IMR-90 (cell line): ENCODE data around the gene SORBS1. TPM values are rescaled to one million over a fixed set of nuclear protein-coding genes. Genes with fewer than 3 reads are reported as not detected.

Experiments
- ATAC-seq: fragments of 200-7000 bp; cut with Tn5 transposase; 2 replicates; pipeline ENCODE4 v1.9.1; 2020; ENCODE audit warnings: low read depth, mild to moderate bottlenecking, moderate library complexity
- BruUV-seq: library from RNA; stranded (reverse); fragments of 400-500 nt; replicated peaks from 2 replicates; lab custom pipeline; 2021; lab: Mats Ljungman, UMichigan
- CTCF ChIA-PET: fragments of 300-600 bp; formaldehyde crosslinking; extraction: SDS; loops from one replicate; lab custom pipeline; 2021; ENCODE audit warnings: antibody characterized with exemption; lab: Yijun Ruan, JAX
- POLR2A ChIA-PET: fragments of 300-600 bp; sonication (Branson Sonifier 250); formaldehyde crosslinking; loops from one replicate; lab custom pipeline; 2022; ENCODE audit warnings: antibody characterized with exemption; ENCODE audit not compliant: unreplicated experiment; lab: Charles Lee
- DNase-seq: peaks from one replicate; pipeline ENCODE4 v3.0.0; 2013
- H2AFZ ChIP-seq: replicated peaks from 2 replicates; pipeline ENCODE3; 2013; ENCODE audit warnings: low read length, mild to moderate bottlenecking; ENCODE audit not compliant: poor library complexity
- H2AK5ac ChIP-seq: 2 replicates; pipeline ENCODE4 v1.6.1; 2013; ENCODE audit warnings: low read depth, low read length, inconsistent platforms
- H2AK9ac ChIP-seq: replicated peaks from 2 replicates; pipeline ENCODE3; 2013; ENCODE audit warnings: mild to moderate bottlenecking, low read depth, low read length, moderate library complexity; ENCODE audit not compliant: poor library complexity
- H2BK120ac ChIP-seq: 2 replicates; pipeline ENCODE4 v1.6.1; 2013; ENCODE audit warnings: low read depth, low read length, inconsistent platforms
- H2BK15ac ChIP-seq: 3 replicates; pipeline ENCODE4 v1.6.1; 2013; ENCODE audit warnings: low read depth, low read length, inconsistent platforms
- H2BK20ac ChIP-seq: 2 replicates; pipeline ENCODE4 v1.6.1; 2013; ENCODE audit warnings: low read depth, mild to moderate bottlenecking, inconsistent platforms, low read length, moderate library complexity
- H2BK5ac ChIP-seq: 2 replicates; pipeline ENCODE4 v1.6.1; 2013; ENCODE audit warnings: mild to moderate bottlenecking, low read depth, low read length, inconsistent platforms; ENCODE audit not compliant: poor library complexity, severe bottlenecking
- H3K14ac ChIP-seq: replicated peaks from 2 replicates; pipeline ENCODE4 v1.6.1; 2013; ENCODE audit warnings: low read depth, low read length, inconsistent platforms
- H3K18ac ChIP-seq: 2 replicates; pipeline ENCODE4 v1.6.1; 2013; ENCODE audit warnings: low read depth, low read length, control low read depth
- H3K23ac ChIP-seq: 2 replicates; pipeline ENCODE4 v1.6.1; 2013; ENCODE audit warnings: low read depth, low read length, inconsistent platforms
- H3K27ac ChIP-seq: 2 replicates; pipeline ENCODE4 v1.5.1; 2013; ENCODE audit warnings: mild to moderate bottlenecking, control low read depth, low read length; ENCODE audit not compliant: insufficient read depth
- H3K27me3 ChIP-seq: 2 replicates; pipeline ENCODE4 v1.6.1; 2013; ENCODE audit warnings: low read length; ENCODE audit not compliant: control insufficient read depth, insufficient read depth
- H3K36me3 ChIP-seq: 2 replicates; pipeline ENCODE4 v1.6.1; 2013; ENCODE audit warnings: low read length, mixed read lengths; ENCODE audit not compliant: control insufficient read depth, insufficient read depth
- H3K4ac ChIP-seq: 2 replicates; pipeline ENCODE4 v1.6.1; 2013; ENCODE audit warnings: low read depth, low read length, inconsistent platforms
- H3K4me1 ChIP-seq: 2 replicates; pipeline ENCODE4 v1.6.1; 2013; ENCODE audit warnings: low read length, mixed read lengths; ENCODE audit not compliant: control insufficient read depth, insufficient read depth
- H3K4me2 ChIP-seq: 2 replicates; pipeline ENCODE4 v1.6.1; 2013; ENCODE audit warnings: low read depth, mild to moderate bottlenecking, control low read depth, low read length, moderate library complexity
- H3K4me3 ChIP-seq: 2 replicates; pipeline ENCODE4 v1.5.1; 2013; ENCODE audit warnings: low read depth, mild to moderate bottlenecking, control low read depth, low read length, moderate library complexity; ENCODE audit not compliant: insufficient read depth
- H3K56ac ChIP-seq: 2 replicates; pipeline ENCODE4 v1.6.1; 2013; ENCODE audit warnings: low read length, inconsistent platforms; ENCODE audit not compliant: insufficient read depth; ENCODE audit errors: extremely low read depth
- H3K79me1 ChIP-seq, 2 experiments: 2 replicates each; pipeline ENCODE4 v1.6.1; 2013; ENCODE audit warnings: low read length in 2 of 2, inconsistent platforms in 1 of 2, low read depth in 1 of 2
- H3K9ac ChIP-seq: 2 replicates; pipeline ENCODE4 v1.6.1; 2013; ENCODE audit warnings: low read depth, low read length, control low read depth
- H3K9me1 ChIP-seq: 2 replicates; pipeline ENCODE4 v1.6.1; 2013; ENCODE audit warnings: low read length, inconsistent platforms; ENCODE audit not compliant: insufficient read depth
- H3K9me3 ChIP-seq: 2 replicates; pipeline ENCODE4 v1.6.1; 2013; ENCODE audit warnings: low read length; ENCODE audit not compliant: control insufficient read depth, insufficient read depth
- H4K20me1 ChIP-seq: 2 replicates; pipeline ENCODE4 v1.6.1; 2013; ENCODE audit warnings: low read length, inconsistent platforms; ENCODE audit not compliant: insufficient read depth
- H4K5ac ChIP-seq: 2 replicates; pipeline ENCODE4 v1.6.1; 2013; ENCODE audit warnings: mild to moderate bottlenecking, low read depth, low read length, control low read depth
- H4K8ac ChIP-seq, 2 experiments: 2 replicates each; pipeline ENCODE4 v1.6.1; 2013; ENCODE audit warnings: low read depth in 2 of 2, low read length in 2 of 2, control low read depth in 1 of 2, inconsistent platforms in 1 of 2
- H4K91ac ChIP-seq: 2 replicates; pipeline ENCODE4 v1.6.1; 2013; ENCODE audit warnings: low read depth, low read length, inconsistent platforms; ENCODE audit not compliant: insufficient read depth
- BHLHE40 ChIP-seq: fragments of 150-350 bp; IDR thresholded peaks from 2 replicates; pipeline ENCODE4 v1.6.1; 2016; ENCODE audit warnings: mild to moderate bottlenecking, low read depth, low read length
- CEBPB ChIP-seq: IDR thresholded peaks from 2 replicates; pipeline ENCODE4 v1.6.1; 2012; ENCODE audit warnings: low read depth, low read length, improper control_type of control experiment
- CHD1 ChIP-seq: IDR thresholded peaks from 2 replicates; pipeline ENCODE4 v1.6.1; 2012; ENCODE audit warnings: low read depth, low read length, improper control_type of control experiment
- FOS ChIP-seq: fragments of 150-350 bp; IDR thresholded peaks from 2 replicates; pipeline ENCODE4 v1.6.1; 2016; ENCODE audit warnings: low read depth, low read length
- MAFK ChIP-seq: IDR thresholded peaks from 2 replicates; pipeline ENCODE4 v1.6.1; 2012; ENCODE audit warnings: low read depth, low read length, improper control_type of control experiment
- MAZ ChIP-seq: IDR thresholded peaks from 2 replicates; pipeline ENCODE4 v1.6.1; 2012; ENCODE audit warnings: low read depth, mild to moderate bottlenecking, low read length, improper control_type of control experiment, moderate library complexity, borderline replicate concordance
- MXI1 ChIP-seq: IDR thresholded peaks from 2 replicates; pipeline ENCODE4 v1.6.1; 2012; ENCODE audit warnings: low read depth, mild to moderate bottlenecking, low read length, moderate library complexity, borderline replicate concordance
- NFE2L2 ChIP-seq: fragments of 150-350 bp; IDR thresholded peaks from 2 replicates; pipeline ENCODE4 v1.6.1; 2016; ENCODE audit warnings: low read depth, mild to moderate bottlenecking, low read length
- POLR2A ChIP-seq: IDR thresholded peaks from 2 replicates; pipeline ENCODE4 v1.6.1; 2012; ENCODE audit warnings: mild to moderate bottlenecking, low read depth, low read length
- RAD21 ChIP-seq: IDR thresholded peaks from 2 replicates; pipeline ENCODE4 v1.6.1; 2012; ENCODE audit warnings: low read length, improper control_type of control experiment
- RCOR1 ChIP-seq: IDR thresholded peaks from 2 replicates; pipeline ENCODE4 v1.6.1; 2012; ENCODE audit warnings: mild to moderate bottlenecking, low read length, improper control_type of control experiment; ENCODE audit not compliant: insufficient replicate concordance
- RFX5 ChIP-seq: IDR thresholded peaks from 2 replicates; pipeline ENCODE4 v1.8.0; 2012; ENCODE audit warnings: low read depth, mild to moderate bottlenecking, low read length, moderate library complexity
- SMC3 ChIP-seq: fragments of 150-350 bp; IDR thresholded peaks from 2 replicates; pipeline ENCODE4 v1.6.1; 2016; ENCODE audit warnings: low read depth, mild to moderate bottlenecking, antibody characterized with exemption, low read length, moderate library complexity
- WGBS, 2 experiments: methylation state at CpG; one replicate each; pipeline versions ENCODE4 v1.1.5 to v1.1.7; 2013; ENCODE audit warnings: missing lambda C conversion rate in 2 of 2; ENCODE audit not compliant: insufficient read length in 1 of 2; ENCODE audit errors: extremely low coverage in 2 of 2; 5-methylcytosine and 5-hydroxymethylcytosine counted together
- dilution Hi-C: fragments of 300-500 bp; cut with HindIII; formaldehyde crosslinking; loops from one replicate; pipeline ENCODE4 v1.14.3; 2018; ENCODE audit warnings: low sequenced_read_pairs; ENCODE audit not compliant: unreplicated experiment
- in situ Hi-C: fragments of 300-500 bp; cut with MboI; formaldehyde crosslinking; loops from 3 replicates; pipeline ENCODE4 v1.14.3; 2019; ENCODE audit warnings: low sequenced_read_pairs, inconsistent platforms, mixed read lengths
- intact Hi-C: fragments of 100-400 bp; cut with micrococcal nuclease; formaldehyde crosslinking; loops from 2 replicates; pipeline ENCODE4 v1.10.0; 2022
- polyA plus RNA-seq, 3 experiments: library from polyadenylated mRNA; depleted of rRNA; stranded (reverse); fragments of >200 nt; gene quantifications; 2 replicates each; pipeline ENCODE4 v1.2.3, GENCODE V29; 2012; ENCODE audit warnings: low replicate concordance in 1 of 3
- total RNA-seq: library from RNA; depleted of rRNA; stranded (reverse); fragments of >200 nt; gene quantifications from 2 replicates; pipeline ENCODE4 v1.2.3, GENCODE V29; 2012
- TF ChIP-seq, protein P1 (sequence below): fragments of 150-350 bp; IDR thresholded peaks from 2 replicates; pipeline ENCODE4 v1.6.1; 2017; ENCODE audit warnings: mild to moderate bottlenecking, antibody characterized with exemption, low read length, low read depth
- TF ChIP-seq, protein P2 (sequence below): conservative IDR thresholded peaks from 2 replicates; pipeline ENCODE4 v1.5.1; 2012; ENCODE audit warnings: mild to moderate bottlenecking, low read depth, low read length, improper control_type of control experiment
- TF ChIP-seq, protein P3 (sequence below): fragments of 150-350 bp; IDR thresholded peaks from 2 replicates; pipeline ENCODE4 v1.6.1; 2016; ENCODE audit warnings: low read depth, mild to moderate bottlenecking, low read length, moderate library complexity, borderline replicate concordance

SORBS1 gene
- total and polyA plus RNA-seq, 2 of the 4 experiments (the other 2 are of a cell fraction), result 0.18 to 0.32 TPM

DNA sequence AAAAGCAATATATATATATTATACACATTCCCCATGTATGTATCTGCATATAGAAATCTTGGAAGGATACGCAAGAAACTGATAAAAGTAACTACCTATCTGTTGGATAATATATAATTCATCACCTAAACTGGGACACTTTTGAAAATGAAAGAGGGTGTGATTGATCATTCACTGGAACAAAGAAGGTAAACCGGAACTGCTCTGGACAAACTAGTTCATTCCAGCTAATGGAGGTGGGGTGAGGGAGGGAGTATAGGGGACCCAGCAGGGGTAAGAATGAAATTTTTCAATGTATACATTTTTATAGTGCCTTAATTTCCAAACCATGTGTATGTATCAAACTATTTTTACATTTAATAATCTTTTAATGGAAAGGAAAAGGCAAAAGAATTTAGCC lies 25.6 kb downstream of the SORBS1 start:
- no TSS peak for BruUV-seq
- no peak overlapping the region for H3K23ac ChIP-seq
- intact Hi-C loops (no loop called here), in situ Hi-C loops (no loop called here), dilution Hi-C loops (no loop called here)
- no peaks in the 10 kb centered on the region for H3K27me3 ChIP-seq
- ATAC-seq (no peak), DNase-seq (no peak)
- no peak overlapping the region for H3K4ac ChIP-seq
- H3K4me2 ChIP-seq, result no peak overlapping the region
- POLR2A ChIA-PET, result no interaction called here
- H3K79me1 ChIP-seq, result no peaks in the 10 kb centered on the region
- CTCF ChIA-PET, result interaction anchor here (0.5 kb wide), 1 partner anchor 23 kb away, joined by 5 read pairs; no protein-coding TSS in a partner anchor
- H3K9me3 ChIP-seq, result no peaks in the 10 kb centered on the region
- no peak overlapping the region for H2BK120ac ChIP-seq
- no peak overlapping the region for H3K14ac ChIP-seq
- no peak overlapping the region for H2AK9ac ChIP-seq
- H4K8ac ChIP-seq, result no peak overlapping the region
- no peak overlapping the region for H4K5ac ChIP-seq
- no peak overlapping the region for H3K18ac ChIP-seq
- H4K91ac ChIP-seq, result no peak overlapping the region
- no peak overlapping the region for H3K9ac ChIP-seq
- H3K36me3 ChIP-seq, result no peaks in the 10 kb centered on the region
- no peaks in the 10 kb centered on the region for H4K20me1 ChIP-seq
- no peak overlapping the region for H2AK5ac ChIP-seq
- no peak overlapping the region for H2BK15ac ChIP-seq
- WGBS, 2 experiments, result no CpG with 5 or more reads among the region's 2 CpGs
- H2BK20ac ChIP-seq, result no peak overlapping the region
- no peak overlapping the region for H3K4me3 ChIP-seq
- H2BK5ac ChIP-seq, result no peak overlapping the region
- no peak overlapping the region for H3K56ac ChIP-seq
- H3K9me1 ChIP-seq, result no peaks in the 10 kb centered on the region; the same call in 1 of the 2 replicates
- no peak overlapping the region for H3K27ac ChIP-seq
- TF ChIP-seq, protein P1, sequence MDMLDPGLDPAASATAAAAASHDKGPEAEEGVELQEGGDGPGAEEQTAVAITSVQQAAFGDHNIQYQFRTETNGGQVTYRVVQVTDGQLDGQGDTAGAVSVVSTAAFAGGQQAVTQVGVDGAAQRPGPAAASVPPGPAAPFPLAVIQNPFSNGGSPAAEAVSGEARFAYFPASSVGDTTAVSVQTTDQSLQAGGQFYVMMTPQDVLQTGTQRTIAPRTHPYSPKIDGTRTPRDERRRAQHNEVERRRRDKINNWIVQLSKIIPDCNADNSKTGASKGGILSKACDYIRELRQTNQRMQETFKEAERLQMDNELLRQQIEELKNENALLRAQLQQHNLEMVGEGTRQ, result no peak
- TF ChIP-seq MAZ (no peak), BHLHE40 (no peak), CHD1 (no peak), CEBPB (no peak), RFX5 (no peak), MXI1 (no peak), RAD21 (no peak), MAFK (no peak), NFE2L2 (no peak), FOS (no peak), SMC3 (no peak), POLR2A (no peak), RCOR1 (no peak)
- TF ChIP-seq, protein P2, sequence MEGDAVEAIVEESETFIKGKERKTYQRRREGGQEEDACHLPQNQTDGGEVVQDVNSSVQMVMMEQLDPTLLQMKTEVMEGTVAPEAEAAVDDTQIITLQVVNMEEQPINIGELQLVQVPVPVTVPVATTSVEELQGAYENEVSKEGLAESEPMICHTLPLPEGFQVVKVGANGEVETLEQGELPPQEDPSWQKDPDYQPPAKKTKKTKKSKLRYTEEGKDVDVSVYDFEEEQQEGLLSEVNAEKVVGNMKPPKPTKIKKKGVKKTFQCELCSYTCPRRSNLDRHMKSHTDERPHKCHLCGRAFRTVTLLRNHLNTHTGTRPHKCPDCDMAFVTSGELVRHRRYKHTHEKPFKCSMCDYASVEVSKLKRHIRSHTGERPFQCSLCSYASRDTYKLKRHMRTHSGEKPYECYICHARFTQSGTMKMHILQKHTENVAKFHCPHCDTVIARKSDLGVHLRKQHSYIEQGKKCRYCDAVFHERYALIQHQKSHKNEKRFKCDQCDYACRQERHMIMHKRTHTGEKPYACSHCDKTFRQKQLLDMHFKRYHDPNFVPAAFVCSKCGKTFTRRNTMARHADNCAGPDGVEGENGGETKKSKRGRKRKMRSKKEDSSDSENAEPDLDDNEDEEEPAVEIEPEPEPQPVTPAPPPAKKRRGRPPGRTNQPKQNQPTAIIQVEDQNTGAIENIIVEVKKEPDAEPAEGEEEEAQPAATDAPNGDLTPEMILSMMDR, result no peak
- TF ChIP-seq, protein P3, sequence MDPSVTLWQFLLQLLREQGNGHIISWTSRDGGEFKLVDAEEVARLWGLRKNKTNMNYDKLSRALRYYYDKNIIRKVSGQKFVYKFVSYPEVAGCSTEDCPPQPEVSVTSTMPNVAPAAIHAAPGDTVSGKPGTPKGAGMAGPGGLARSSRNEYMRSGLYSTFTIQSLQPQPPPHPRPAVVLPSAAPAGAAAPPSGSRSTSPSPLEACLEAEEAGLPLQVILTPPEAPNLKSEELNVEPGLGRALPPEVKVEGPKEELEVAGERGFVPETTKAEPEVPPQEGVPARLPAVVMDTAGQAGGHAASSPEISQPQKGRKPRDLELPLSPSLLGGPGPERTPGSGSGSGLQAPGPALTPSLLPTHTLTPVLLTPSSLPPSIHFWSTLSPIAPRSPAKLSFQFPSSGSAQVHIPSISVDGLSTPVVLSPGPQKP, result no peak
- no peak overlapping the region for H2AFZ ChIP-seq
- H3K4me1 ChIP-seq, result no peaks in the 10 kb centered on the region
